OCI-LY1 (cell line): Measurements from ENCODE around the gene BTNL3.

ENCODE experiments used
- H2AFZ ChIP-seq: fragments of 200-600 bp; sonication (generic), shearing (Covaris generic); 2 replicates; pipeline ENCODE4 v1.6.0; 2014; ENCODE audit warnings: antibody characterized with exemption, mild to moderate bottlenecking, low read length
- H3F3A ChIP-seq: fragments of 200-600 bp; sonication (generic), shearing (Covaris generic); 2 replicates; pipeline ENCODE4 v1.6.0; 2014; ENCODE audit warnings: mild to moderate bottlenecking, antibody characterized with exemption, low read length, moderate library complexity; ENCODE audit not compliant: insufficient read depth
- H3K27ac ChIP-seq: fragments of 200-600 bp; sonication (generic); 2 replicates; pipeline ENCODE4 v1.5.1; 2014; ENCODE audit warnings: low read length, mixed run types, mild to moderate bottlenecking, low read depth; ENCODE audit not compliant: poor library complexity, severe bottlenecking
- H3K27me3 ChIP-seq: fragments of 200-600 bp; sonication (generic); 2 replicates; pipeline ENCODE4 v1.6.0; 2014; ENCODE audit warnings: antibody characterized with exemption, mild to moderate bottlenecking, low read length, moderate library complexity; ENCODE audit not compliant: insufficient read depth
- H3K36me3 ChIP-seq: fragments of 200-600 bp; sonication (generic); 2 replicates; pipeline ENCODE4 v1.6.1; 2014; ENCODE audit warnings: mild to moderate bottlenecking, antibody characterized with exemption, low read length, moderate library complexity, mixed read lengths; ENCODE audit not compliant: insufficient read depth
- H3K4me1 ChIP-seq: fragments of 200-600 bp; sonication (generic); 2 replicates; pipeline ENCODE4 v1.5.1; 2014; ENCODE audit warnings: mild to moderate bottlenecking, low read length, moderate library complexity; ENCODE audit not compliant: insufficient read depth, severe bottlenecking
- H3K4me2 ChIP-seq: fragments of 200-600 bp; sonication (generic), shearing (Covaris generic); 2 replicates; pipeline ENCODE4 v1.6.1; 2014; ENCODE audit warnings: low read length
- H3K4me3 ChIP-seq: fragments of 200-600 bp; sonication (generic); 2 replicates; pipeline ENCODE4 v1.5.1; 2014; ENCODE audit warnings: low read length, low read depth, mild to moderate bottlenecking, mixed read lengths; ENCODE audit not compliant: poor library complexity, severe bottlenecking
- H3K79me2 ChIP-seq: fragments of 200-600 bp; shearing (Covaris generic); 2 replicates; pipeline ENCODE4 v1.6.1; 2016; ENCODE audit warnings: mixed run types, low read length, mixed read lengths; ENCODE audit not compliant: insufficient read depth
- H3K9ac ChIP-seq: fragments of 200-600 bp; sonication (generic), shearing (Covaris generic); 2 replicates; pipeline ENCODE4 v1.6.1; 2014; ENCODE audit warnings: mild to moderate bottlenecking, low read length, mixed read lengths
- H3K9me2 ChIP-seq: fragments of 200-600 bp; sonication (generic), shearing (Covaris generic); 2 replicates; pipeline ENCODE4 v1.6.1; 2014; ENCODE audit warnings: low read depth, mild to moderate bottlenecking, low read length, mixed read lengths
- H3K9me3 ChIP-seq: fragments of 200-600 bp; shearing (Covaris generic); 2 replicates; pipeline ENCODE4 v1.6.1; 2014; ENCODE audit warnings: low read length, mixed read lengths
- H4K20me1 ChIP-seq: fragments of 200-600 bp; sonication (generic), shearing (Covaris generic); 2 replicates; pipeline ENCODE4 v1.6.0; 2016; ENCODE audit warnings: mild to moderate bottlenecking, low read length; ENCODE audit not compliant: insufficient read depth
- CTCF ChIP-seq: fragments of 200-600 bp; sonication (generic), shearing (Covaris generic); IDR thresholded peaks from 2 replicates; pipeline ENCODE4 v1.5.1; 2017; ENCODE audit warnings: mild to moderate bottlenecking, antibody characterized with exemption, low read length, moderate library complexity, mixed read lengths
- EZH2 ChIP-seq: fragments of 200-600 bp; sonication (generic), shearing (Covaris generic); IDR thresholded peaks from 2 replicates; pipeline ENCODE4 v1.8.0; 2017; ENCODE audit warnings: borderline replicate concordance, mixed run types, mild to moderate bottlenecking, antibody characterized with exemption, low read length, moderate library complexity, mixed read lengths

Gene BTNL3

GRCh38 chr5:180988592-180988991 lies at the start of gene BTNL3:
BTNL3 (plus strand) TSS chr5:180988846; CDS start chr5:180989029, 183 bp downstream.
- no peak within 1 kb of the TSS for H3K4me3 ChIP-seq
- H3F3A ChIP-seq = no peaks in the 10 kb centered on the region
- no peak within 1 kb of the TSS for H3K4me2 ChIP-seq
- no peaks in the 10 kb centered on the region for H3K9me2 ChIP-seq
- TF ChIP-seq CTCF = no peak
- no peak for TF ChIP-seq EZH2
- H3K27ac ChIP-seq = no peak within 1 kb of the TSS
- peaks cover 33% of the 10 kb centered on the region for H3K4me1 ChIP-seq
- no peak within 1 kb of the TSS for H3K9ac ChIP-seq
- H3K36me3 ChIP-seq = no peaks in the 10 kb centered on the region
- no peak within 1 kb of the TSS for H2AFZ ChIP-seq
- no peaks in the 10 kb centered on the region for H4K20me1 ChIP-seq
- no peaks in the 10 kb centered on the region for H3K79me2 ChIP-seq
- no peaks in the 10 kb centered on the region for H3K27me3 ChIP-seq
- no peaks in the 10 kb centered on the region for H3K9me3 ChIP-seq

GRCh38 chr5:180950291-180950949 lies 38.2 kb upstream of the BTNL3 start:
- Histone ChIP-seq H3K9me3 (no peaks in the 10 kb centered on the region), H3K4me2 (no peak overlapping the region), H2AFZ (no peak overlapping the region), H3K27ac (no peak overlapping the region), H3K9ac (no peak overlapping the region), H4K20me1 (no peaks in the 10 kb centered on the region), H3K27me3 (no peaks in the 10 kb centered on the region), H3K36me3 (no peaks in the 10 kb centered on the region), H3K79me2 (no peaks in the 10 kb centered on the region), H3K4me3 (no peak overlapping the region), H3K9me2 (no peaks in the 10 kb centered on the region), H3F3A (no peaks in the 10 kb centered on the region), H3K4me1 (no peaks in the 10 kb centered on the region)
- TF ChIP-seq EZH2 = no peak

- TF ChIP-seq CTCF (no peak), EZH2 (no peak)
- no peak overlapping the region for H3K27ac ChIP-seq
- no peaks in the 10 kb centered on the region for H3K4me1 ChIP-seq
- no peak overlapping the region for H3K9ac ChIP-seq
- H3K9me2 ChIP-seq = no peaks in the 10 kb centered on the region
- H4K20me1 ChIP-seq = no peaks in the 10 kb centered on the region
- H3K4me3 ChIP-seq = no peak overlapping the region
- no peak overlapping the region for H2AFZ ChIP-seq
- no peaks in the 10 kb centered on the region for H3K9me3 ChIP-seq
- H3K4me2 ChIP-seq = no peak overlapping the region
- H3K36me3 ChIP-seq = no peaks in the 10 kb centered on the region
- H3K27me3 ChIP-seq = no peaks in the 10 kb centered on the region
- H3K79me2 ChIP-seq = no peaks in the 10 kb centered on the region
- no peaks in the 10 kb centered on the region for H3F3A ChIP-seq
Observed at GRCh38 chr5:180959661-180960060, 29.0 kb upstream of the BTNL3 start.

GRCh38 chr5:180960209-180960608 lies 28.4 kb upstream of the BTNL3 start:
- Histone ChIP-seq H2AFZ (no peak overlapping the region), H3K36me3 (no peaks in the 10 kb centered on the region), H3K4me1 (no peaks in the 10 kb centered on the region), H3K27me3 (no peaks in the 10 kb centered on the region), H3K79me2 (no peaks in the 10 kb centered on the region), H3K9me3 (no peaks in the 10 kb centered on the region), H3F3A (no peaks in the 10 kb centered on the region), H4K20me1 (no peaks in the 10 kb centered on the region), H3K27ac (no peak overlapping the region), H3K4me3 (no peak overlapping the region), H3K9me2 (no peaks in the 10 kb centered on the region), H3K4me2 (no peak overlapping the region), H3K9ac (no peak overlapping the region)
- TF ChIP-seq EZH2 (no peak), CTCF (no peak)
